ENCODE measurements around the gene SCAMP4. TPM values are rescaled to one million over a fixed set of nuclear protein-coding genes. Genes with fewer than 3 reads are reported as not detected.

Gene SCAMP4
- total and polyA plus RNA-seq, 9 of the 15 experiments (the other 6 are each of a cell fraction or from before 2014, with no cell fraction given) = 0.81 to 45.9 (median 12.8) TPM

DNA sequence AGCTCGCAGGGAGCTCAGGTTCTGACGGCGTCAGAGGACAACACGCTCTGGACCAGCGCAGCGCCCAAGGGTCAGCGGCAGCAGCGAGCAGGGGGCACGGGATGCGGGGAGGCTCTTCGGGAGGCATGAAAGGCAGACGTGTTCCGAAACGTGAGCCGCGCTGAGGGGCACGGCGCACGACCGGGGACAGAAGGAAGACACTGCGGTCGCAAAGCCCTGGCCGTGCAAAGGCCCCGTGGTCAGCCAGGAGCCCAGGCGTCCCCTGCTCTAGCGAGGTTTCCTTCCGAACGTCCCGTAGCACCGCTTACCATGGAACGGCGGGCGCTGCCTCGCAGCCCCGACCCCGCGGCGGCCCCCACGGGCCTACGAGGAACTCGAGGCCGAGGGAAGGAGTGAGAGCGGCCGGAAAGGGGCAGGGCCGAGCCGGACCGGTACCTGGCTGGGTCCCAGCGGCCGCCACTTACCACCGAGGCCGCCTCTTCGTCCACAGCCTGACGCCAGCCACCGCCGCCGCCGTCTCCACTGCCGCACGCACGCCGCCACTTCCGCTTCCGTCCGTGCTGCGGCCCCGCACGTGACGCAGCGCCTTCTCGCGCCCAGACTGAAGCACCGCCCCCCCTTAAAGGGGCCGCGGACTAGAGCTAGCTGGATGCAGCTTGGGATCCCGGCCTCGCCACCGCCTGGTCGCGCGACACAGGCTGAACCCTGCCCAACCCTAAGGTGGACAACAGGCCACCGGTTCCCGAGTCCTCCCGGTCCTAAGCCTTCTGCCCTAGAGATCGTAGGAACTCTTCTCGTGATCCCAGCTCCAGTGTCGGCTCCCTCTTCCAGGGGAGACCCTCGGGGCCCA lies 29.3 kb upstream of the SCAMP4 start (continued):
- TF ChIP-seq E2F4 (CRISPR knock-in tag; IDR thresholded peaks at IDR 0.05; ENCODE audit: low read depth) (peak; percentile 80), MAFG (tag; conservative IDR thresholded peaks at IDR 0.05) (no peak), ARHGAP35 (IDR thresholded peaks at IDR 0.05; ENCODE audit: partially characterized antibody) (no peak), ESRRB (CRISPR knock-in tag; IDR thresholded peaks at IDR 0.05; ENCODE audit: borderline replicate concordance) (no peak), TCFL5 (CRISPR knock-in tag; conservative IDR thresholded peaks at IDR 0.05) (no peak), ZKSCAN1 (IDR thresholded peaks at IDR 0.05; ENCODE audit: low read depth, low read length) (0 out of 2 replicates have a peak, but pooled peaks have one; percentile 27), HMG20A (CRISPR knock-in tag; conservative IDR thresholded peaks at IDR 0.05) (no peak), TFE3 (CRISPR knock-in tag; IDR thresholded peaks at IDR 0.05) (peak; percentile 80)
- TF ChIP-seq, protein P1, sequence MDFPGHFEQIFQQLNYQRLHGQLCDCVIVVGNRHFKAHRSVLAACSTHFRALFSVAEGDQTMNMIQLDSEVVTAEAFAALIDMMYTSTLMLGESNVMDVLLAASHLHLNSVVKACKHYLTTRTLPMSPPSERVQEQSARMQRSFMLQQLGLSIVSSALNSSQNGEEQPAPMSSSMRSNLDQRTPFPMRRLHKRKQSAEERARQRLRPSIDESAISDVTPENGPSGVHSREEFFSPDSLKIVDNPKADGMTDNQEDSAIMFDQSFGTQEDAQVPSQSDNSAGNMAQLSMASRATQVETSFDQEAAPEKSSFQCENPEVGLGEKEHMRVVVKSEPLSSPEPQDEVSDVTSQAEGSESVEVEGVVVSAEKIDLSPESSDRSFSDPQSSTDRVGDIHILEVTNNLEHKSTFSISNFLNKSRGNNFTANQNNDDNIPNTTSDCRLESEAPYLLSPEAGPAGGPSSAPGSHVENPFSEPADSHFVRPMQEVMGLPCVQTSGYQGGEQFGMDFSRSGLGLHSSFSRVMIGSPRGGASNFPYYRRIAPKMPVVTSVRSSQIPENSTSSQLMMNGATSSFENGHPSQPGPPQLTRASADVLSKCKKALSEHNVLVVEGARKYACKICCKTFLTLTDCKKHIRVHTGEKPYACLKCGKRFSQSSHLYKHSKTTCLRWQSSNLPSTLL (IDR thresholded peaks at IDR 0.05) = no peak
- TF ChIP-seq, protein P2, sequence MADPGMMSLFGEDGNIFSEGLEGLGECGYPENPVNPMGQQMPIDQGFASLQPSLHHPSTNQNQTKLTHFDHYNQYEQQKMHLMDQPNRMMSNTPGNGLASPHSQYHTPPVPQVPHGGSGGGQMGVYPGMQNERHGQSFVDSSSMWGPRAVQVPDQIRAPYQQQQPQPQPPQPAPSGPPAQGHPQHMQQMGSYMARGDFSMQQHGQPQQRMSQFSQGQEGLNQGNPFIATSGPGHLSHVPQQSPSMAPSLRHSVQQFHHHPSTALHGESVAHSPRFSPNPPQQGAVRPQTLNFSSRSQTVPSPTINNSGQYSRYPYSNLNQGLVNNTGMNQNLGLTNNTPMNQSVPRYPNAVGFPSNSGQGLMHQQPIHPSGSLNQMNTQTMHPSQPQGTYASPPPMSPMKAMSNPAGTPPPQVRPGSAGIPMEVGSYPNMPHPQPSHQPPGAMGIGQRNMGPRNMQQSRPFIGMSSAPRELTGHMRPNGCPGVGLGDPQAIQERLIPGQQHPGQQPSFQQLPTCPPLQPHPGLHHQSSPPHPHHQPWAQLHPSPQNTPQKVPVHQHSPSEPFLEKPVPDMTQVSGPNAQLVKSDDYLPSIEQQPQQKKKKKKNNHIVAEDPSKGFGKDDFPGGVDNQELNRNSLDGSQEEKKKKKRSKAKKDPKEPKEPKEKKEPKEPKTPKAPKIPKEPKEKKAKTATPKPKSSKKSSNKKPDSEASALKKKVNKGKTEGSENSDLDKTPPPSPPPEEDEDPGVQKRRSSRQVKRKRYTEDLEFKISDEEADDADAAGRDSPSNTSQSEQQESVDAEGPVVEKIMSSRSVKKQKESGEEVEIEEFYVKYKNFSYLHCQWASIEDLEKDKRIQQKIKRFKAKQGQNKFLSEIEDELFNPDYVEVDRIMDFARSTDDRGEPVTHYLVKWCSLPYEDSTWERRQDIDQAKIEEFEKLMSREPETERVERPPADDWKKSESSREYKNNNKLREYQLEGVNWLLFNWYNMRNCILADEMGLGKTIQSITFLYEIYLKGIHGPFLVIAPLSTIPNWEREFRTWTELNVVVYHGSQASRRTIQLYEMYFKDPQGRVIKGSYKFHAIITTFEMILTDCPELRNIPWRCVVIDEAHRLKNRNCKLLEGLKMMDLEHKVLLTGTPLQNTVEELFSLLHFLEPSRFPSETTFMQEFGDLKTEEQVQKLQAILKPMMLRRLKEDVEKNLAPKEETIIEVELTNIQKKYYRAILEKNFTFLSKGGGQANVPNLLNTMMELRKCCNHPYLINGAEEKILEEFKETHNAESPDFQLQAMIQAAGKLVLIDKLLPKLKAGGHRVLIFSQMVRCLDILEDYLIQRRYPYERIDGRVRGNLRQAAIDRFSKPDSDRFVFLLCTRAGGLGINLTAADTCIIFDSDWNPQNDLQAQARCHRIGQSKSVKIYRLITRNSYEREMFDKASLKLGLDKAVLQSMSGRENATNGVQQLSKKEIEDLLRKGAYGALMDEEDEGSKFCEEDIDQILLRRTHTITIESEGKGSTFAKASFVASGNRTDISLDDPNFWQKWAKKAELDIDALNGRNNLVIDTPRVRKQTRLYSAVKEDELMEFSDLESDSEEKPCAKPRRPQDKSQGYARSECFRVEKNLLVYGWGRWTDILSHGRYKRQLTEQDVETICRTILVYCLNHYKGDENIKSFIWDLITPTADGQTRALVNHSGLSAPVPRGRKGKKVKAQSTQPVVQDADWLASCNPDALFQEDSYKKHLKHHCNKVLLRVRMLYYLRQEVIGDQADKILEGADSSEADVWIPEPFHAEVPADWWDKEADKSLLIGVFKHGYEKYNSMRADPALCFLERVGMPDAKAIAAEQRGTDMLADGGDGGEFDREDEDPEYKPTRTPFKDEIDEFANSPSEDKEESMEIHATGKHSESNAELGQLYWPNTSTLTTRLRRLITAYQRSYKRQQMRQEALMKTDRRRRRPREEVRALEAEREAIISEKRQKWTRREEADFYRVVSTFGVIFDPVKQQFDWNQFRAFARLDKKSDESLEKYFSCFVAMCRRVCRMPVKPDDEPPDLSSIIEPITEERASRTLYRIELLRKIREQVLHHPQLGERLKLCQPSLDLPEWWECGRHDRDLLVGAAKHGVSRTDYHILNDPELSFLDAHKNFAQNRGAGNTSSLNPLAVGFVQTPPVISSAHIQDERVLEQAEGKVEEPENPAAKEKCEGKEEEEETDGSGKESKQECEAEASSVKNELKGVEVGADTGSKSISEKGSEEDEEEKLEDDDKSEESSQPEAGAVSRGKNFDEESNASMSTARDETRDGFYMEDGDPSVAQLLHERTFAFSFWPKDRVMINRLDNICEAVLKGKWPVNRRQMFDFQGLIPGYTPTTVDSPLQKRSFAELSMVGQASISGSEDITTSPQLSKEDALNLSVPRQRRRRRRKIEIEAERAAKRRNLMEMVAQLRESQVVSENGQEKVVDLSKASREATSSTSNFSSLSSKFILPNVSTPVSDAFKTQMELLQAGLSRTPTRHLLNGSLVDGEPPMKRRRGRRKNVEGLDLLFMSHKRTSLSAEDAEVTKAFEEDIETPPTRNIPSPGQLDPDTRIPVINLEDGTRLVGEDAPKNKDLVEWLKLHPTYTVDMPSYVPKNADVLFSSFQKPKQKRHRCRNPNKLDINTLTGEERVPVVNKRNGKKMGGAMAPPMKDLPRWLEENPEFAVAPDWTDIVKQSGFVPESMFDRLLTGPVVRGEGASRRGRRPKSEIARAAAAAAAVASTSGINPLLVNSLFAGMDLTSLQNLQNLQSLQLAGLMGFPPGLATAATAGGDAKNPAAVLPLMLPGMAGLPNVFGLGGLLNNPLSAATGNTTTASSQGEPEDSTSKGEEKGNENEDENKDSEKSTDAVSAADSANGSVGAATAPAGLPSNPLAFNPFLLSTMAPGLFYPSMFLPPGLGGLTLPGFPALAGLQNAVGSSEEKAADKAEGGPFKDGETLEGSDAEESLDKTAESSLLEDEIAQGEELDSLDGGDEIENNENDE (IDR thresholded peaks at IDR 0.05; ENCODE audit: low read depth, low read length) = no peak

All from K562 (cell line).